Measurements from ENCODE around the gene INTS7. TPM values are rescaled to one million over a fixed set of nuclear protein-coding genes. Genes with fewer than 3 reads are reported as not detected.
"Not testable (repeated sequence)": the region's sequence is repeated elsewhere in the genome, so short reads cannot be mapped to it uniquely, and the experiment has no call there.

Gene INTS7
- total RNA-seq, 1 experiment from 2014 or later = 35.5 TPM

- Histone ChIP-seq H3K36me3 (ENCODE audit: control insufficient read depth, insufficient read depth, low read length) (peaks cover 2% of the 10 kb centered on the region), H3K27me3 (ENCODE audit: control insufficient read depth, insufficient read depth, low read length) (no peaks in the 10 kb centered on the region), H3K27ac (ENCODE audit: low read length) (peak overlapping the region; percentile 72), H3K4me3 (ENCODE audit: low read depth in 2 of 2, low read length in 2 of 2) (peak overlapping the region in 1 of 2 experiments; percentile 30; a peak in 1 of 4 replicates), H3K4me1 (ENCODE audit: control insufficient read depth, insufficient read depth, low read length) (peaks cover 47% of the 10 kb centered on the region), H3K9me3 (ENCODE audit: control insufficient read depth, insufficient read depth, low read depth, low read length) (no peaks in the 10 kb centered on the region)
- intact Hi-C loops (cut with micrococcal nuclease; ENCODE audit: unreplicated experiment) = loop anchor here (10.0 kb wide), 1 partner anchor 346 kb away; no protein-coding TSS in a partner anchor
- ChIA-PET POLR2A (no interaction called here), CTCF (no interaction called here)
- in situ Hi-C loops (cut with HindIII; ENCODE audit: low pct_unique_long_range_greater_than_20kb, low sequenced_read_pairs) = no loop called here
- DNase-seq (ENCODE audit: low read depth, low spot score) (no peak), ATAC-seq (no peak)
- BruUV-seq (replicated peaks) = no TSS peak
- TF ChIP-seq REST (IDR thresholded peaks at IDR 0.05; ENCODE audit: insufficient read depth in 1 of 2, low read depth in 2 of 2, low read length in 1 of 2) (no peak), TCF7L2 (IDR thresholded peaks at IDR 0.05; ENCODE audit: low read depth, low read length) (peak; percentile 84), POLR2AphosphoS5 (IDR thresholded peaks at IDR 0.05; ENCODE audit: low read depth, low read length) (no peak)
Observed at GRCh38 chr1:212030936-212031528, 4.3 kb downstream of the INTS7 start.

- H3K4me3 ChIP-seq (ENCODE audit: low read depth in 2 of 2, low read length in 2 of 2); BruUV-seq (replicated peaks); H3K27ac ChIP-seq (ENCODE audit: low read length); ATAC-seq; DNase-seq (ENCODE audit: low read depth, low spot score); H3K36me3 ChIP-seq (ENCODE audit: control insufficient read depth, insufficient read depth, low read length); in situ Hi-C loops (cut with HindIII; ENCODE audit: low pct_unique_long_range_greater_than_20kb, low sequenced_read_pairs); POLR2A ChIA-PET; CTCF ChIA-PET; H3K27me3 ChIP-seq (ENCODE audit: control insufficient read depth, insufficient read depth, low read length); H3K9me3 ChIP-seq (ENCODE audit: control insufficient read depth, insufficient read depth, low read depth, low read length); intact Hi-C loops (cut with micrococcal nuclease; ENCODE audit: unreplicated experiment): not testable (repeated sequence)
- peaks cover 33% of the 10 kb centered on the region for H3K4me1 ChIP-seq (ENCODE audit: control insufficient read depth, insufficient read depth, low read length)
Observed at GRCh38 chr1:212027727-212028126, 7.6 kb downstream of the INTS7 start.

GRCh38 chr1:212024469-212025149 lies 10.7 kb downstream of the INTS7 start:
- intact Hi-C loops (cut with micrococcal nuclease; ENCODE audit: unreplicated experiment) = no loop called here
- H3K9me3 ChIP-seq (ENCODE audit: control insufficient read depth, insufficient read depth, low read depth, low read length) = peaks cover 4% of the 10 kb centered on the region
- no peaks in the 10 kb centered on the region for H3K27me3 ChIP-seq (ENCODE audit: control insufficient read depth, insufficient read depth, low read length)
- peaks cover 2% of the 10 kb centered on the region; the same call in 1 of the 2 replicates for H3K36me3 ChIP-seq (ENCODE audit: control insufficient read depth, insufficient read depth, low read length)
- DNase-seq (ENCODE audit: low read depth, low spot score) (no peak), ATAC-seq (no peak)
- no peak overlapping the region for H3K27ac ChIP-seq (ENCODE audit: low read length)
- POLR2A ChIA-PET = no interaction called here
- CTCF ChIA-PET = no interaction called here
- TF ChIP-seq TCF7L2 (IDR thresholded peaks at IDR 0.05; ENCODE audit: low read depth, low read length) (no peak), CTCF (IDR thresholded peaks at IDR 0.05) (no peak), SIN3A (IDR thresholded peaks at IDR 0.05; ENCODE audit: borderline replicate concordance, insufficient read depth, low read depth, low read length) (no peak), REST (IDR thresholded peaks at IDR 0.05; ENCODE audit: insufficient read depth in 1 of 2, low read depth in 2 of 2, low read length in 1 of 2) (no peak), POLR2AphosphoS5 (IDR thresholded peaks at IDR 0.05; ENCODE audit: low read depth, low read length) (no peak)
- no peak overlapping the region for H3K4me3 ChIP-seq (ENCODE audit: low read depth in 2 of 2, low read length in 2 of 2)
- in situ Hi-C loops (cut with HindIII; ENCODE audit: low pct_unique_long_range_greater_than_20kb, low sequenced_read_pairs) = no loop called here
- no TSS peak for BruUV-seq (replicated peaks)
- peaks cover 7% of the 10 kb centered on the region; the same call in 1 of the 2 replicates for H3K4me1 ChIP-seq (ENCODE audit: control insufficient read depth, insufficient read depth, low read length)

- in situ Hi-C loops (cut with HindIII; ENCODE audit: low pct_unique_long_range_greater_than_20kb, low sequenced_read_pairs); DNase-seq (ENCODE audit: low read depth, low spot score): not testable (repeated sequence)
Observed at GRCh38 chr1:212022908-212023307, 12.4 kb downstream of the INTS7 start.

More at GRCh38 chr1:212022908-212023307, 12.4 kb downstream of the INTS7 start:
- H3K27ac ChIP-seq (ENCODE audit: low read length); H3K36me3 ChIP-seq (ENCODE audit: control insufficient read depth, insufficient read depth, low read length); H3K4me3 ChIP-seq (ENCODE audit: low read depth in 2 of 2, low read length in 2 of 2); H3K4me1 ChIP-seq (ENCODE audit: control insufficient read depth, insufficient read depth, low read length); H3K27me3 ChIP-seq (ENCODE audit: control insufficient read depth, insufficient read depth, low read length); CTCF ChIA-PET; POLR2A ChIA-PET; intact Hi-C loops (cut with micrococcal nuclease; ENCODE audit: unreplicated experiment); ATAC-seq; BruUV-seq (replicated peaks); H3K9me3 ChIP-seq (ENCODE audit: control insufficient read depth, insufficient read depth, low read depth, low read length): not testable (repeated sequence)
